Keratinocyte (primary cell): ENCODE data around the gene WDR45B. TPM values are rescaled to one million over a fixed set of nuclear protein-coding genes. Genes with fewer than 3 reads are reported as not detected.

Experiments used
- DNase-seq: peaks from one replicate; pipeline ENCODE4 v3.0.0-alpha.2; 2011; ENCODE audit warnings: low read depth, missing footprints, low spot score
- FAIRE-seq: peaks from 2 replicates; lab custom pipeline; 2011; peaks lifted over from hg19 to GRCh38; lab: Jason Lieb, UNC
- H2AFZ ChIP-seq: 2 replicates; pipeline ENCODE4 v1.6.0; 2012; ENCODE audit warnings: low read length, control low read depth, inconsistent platforms; ENCODE audit not compliant: control insufficient read depth
- H3K27ac ChIP-seq: 2 replicates; pipeline ENCODE4 v1.5.1; 2011; ENCODE audit warnings: low read length; ENCODE audit not compliant: control insufficient read depth, insufficient read depth
- H3K27me3 ChIP-seq: 3 replicates; pipeline ENCODE4 v1.6.0; 2011; ENCODE audit warnings: low read length; ENCODE audit not compliant: control insufficient read depth, insufficient read depth; ENCODE audit errors: extremely low read depth
- H3K36me3 ChIP-seq, 2 experiments: 2 replicates in 1 of 2; 3 replicates in 1 of 2; pipeline ENCODE4 v1.5.1; 2011; ENCODE audit warnings: low read length in 2 of 2, mild to moderate bottlenecking in 1 of 2; ENCODE audit not compliant: control insufficient read depth in 2 of 2, insufficient read depth in 2 of 2; ENCODE audit errors: extremely low read depth in 1 of 2
- H3K4me1 ChIP-seq: 3 replicates; pipeline ENCODE4 v1.5.1; 2011; ENCODE audit warnings: low read length; ENCODE audit not compliant: control insufficient read depth, insufficient read depth; ENCODE audit errors: extremely low read depth
- H3K4me2 ChIP-seq: 3 replicates; pipeline ENCODE4 v1.6.0; 2011; ENCODE audit warnings: low read depth, low read length; ENCODE audit not compliant: control insufficient read depth, insufficient read depth; ENCODE audit errors: extremely low read depth
- H3K4me3 ChIP-seq, 3 experiments: fragments of 200-600 bp in 1 of 3; sonication (generic) in 1 of 3; 2 replicates in 2 of 3; 3 replicates in 1 of 3; pipeline ENCODE4 v1.5.1; 2011 to 2016; ENCODE audit warnings: low read length in 3 of 3, mild to moderate bottlenecking in 3 of 3, control low read depth in 2 of 3, inconsistent platforms in 1 of 3, low read depth in 1 of 3, mixed read lengths in 1 of 3, mixed run types in 1 of 3, moderate library complexity in 1 of 3; ENCODE audit not compliant: control insufficient read depth in 2 of 3, insufficient read depth in 2 of 3; ENCODE audit errors: extremely low read depth in 1 of 3
- H3K79me2 ChIP-seq: 2 replicates; pipeline ENCODE4 v1.6.0; 2012; ENCODE audit warnings: low read length; ENCODE audit not compliant: control insufficient read depth, insufficient read depth
- H3K9ac ChIP-seq: 3 replicates; pipeline ENCODE4 v1.6.0; 2011; ENCODE audit warnings: low read length; ENCODE audit not compliant: control insufficient read depth, insufficient read depth; ENCODE audit errors: extremely low read depth
- H3K9me1 ChIP-seq: 3 replicates; pipeline ENCODE4 v1.6.0; 2011; ENCODE audit warnings: low read length; ENCODE audit not compliant: control insufficient read depth, insufficient read depth; ENCODE audit errors: extremely low read depth
- H3K9me3 ChIP-seq: 2 replicates; pipeline ENCODE4 v1.5.1; 2012; ENCODE audit warnings: low read depth, low read length; ENCODE audit not compliant: control insufficient read depth
- H4K20me1 ChIP-seq: 3 replicates; pipeline ENCODE4 v1.6.0; 2011; ENCODE audit warnings: low read length; ENCODE audit not compliant: control insufficient read depth, insufficient read depth; ENCODE audit errors: extremely low read depth
- EZH2 ChIP-seq: IDR thresholded peaks from one replicate; pipeline ENCODE4 v1.6.1; 2012; ENCODE audit warnings: inconsistent platforms, mild to moderate bottlenecking, low read length, moderate library complexity
- dilution Hi-C: fragments of 300-500 bp; cut with MboI; formaldehyde crosslinking; loops from one replicate; pipeline ENCODE4 v1.7.0; 2020; ENCODE audit warnings: low sequenced_read_pairs; ENCODE audit not compliant: extremely low pct_ligation_motif_present
- polyA plus RNA-seq, 5 experiments: library from polyadenylated mRNA; depleted of rRNA in 3 of 5; stranded (reverse) in 3 of 5; stranded (forward) in 1 of 5; unstranded in 1 of 5; fragments of >200 nt; gene quantifications; 1 replicate in 1 of 5; 2 replicates in 3 of 5; 3 replicates in 1 of 5; pipeline versions ENCODE4 v1.2.1 to v1.2.3, GENCODE V29; 2011 to 2012; ENCODE audit warnings: missing spikeins in 2 of 5, low read depth in 1 of 5, low replicate concordance in 1 of 5
- TF ChIP-seq, protein P1 (sequence below), 3 experiments: IDR thresholded peaks in 1 of 3; conservative IDR thresholded peaks in 1 of 3; optimal IDR thresholded peaks in 1 of 3; 2 replicates in 2 of 3; 3 replicates in 1 of 3; pipeline versions ENCODE3 to v1.5.1; 2011; ENCODE audit warnings: low read length in 3 of 3, mild to moderate bottlenecking in 3 of 3, moderate library complexity in 2 of 3, control low read depth in 1 of 3, inconsistent platforms in 1 of 3; ENCODE audit not compliant: insufficient read depth in 2 of 3; ENCODE audit errors: extremely low read depth in 1 of 3

The WDR45B gene
- polyA plus RNA-seq, 1 donor (not counting 4 experiments of a cell fraction or from before 2014, with no cell fraction given) = 77.2 TPM

DNA sequence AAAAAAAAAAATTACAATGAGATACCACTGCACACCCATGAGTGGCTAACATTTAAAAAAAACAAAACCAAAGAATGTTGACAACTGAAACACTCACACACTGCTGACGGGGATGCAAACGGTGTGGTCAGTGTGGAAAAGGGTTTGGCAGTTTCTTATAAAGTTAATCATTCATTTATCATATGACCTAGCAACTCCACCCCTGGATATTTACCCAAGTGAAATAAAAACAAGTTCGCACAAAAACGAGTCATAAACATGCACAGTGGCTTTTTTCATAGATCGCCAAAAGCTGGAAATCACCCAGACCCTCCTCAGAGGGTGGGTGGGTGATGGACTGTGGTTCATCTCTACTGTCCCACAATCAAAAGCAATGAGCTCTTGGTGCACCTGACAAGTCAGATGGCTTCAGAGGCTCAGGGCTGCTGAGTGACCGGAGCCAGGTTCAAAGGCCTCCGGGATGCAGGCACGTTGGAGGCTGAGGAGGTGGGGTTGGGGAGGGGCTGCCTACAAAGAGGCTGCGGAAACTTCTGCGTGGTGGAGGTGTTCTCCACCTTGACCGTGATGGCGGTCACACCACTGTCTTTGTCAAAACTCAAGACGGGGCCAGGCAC, 36.1 kb upstream of the WDR45B start:
- H3K27ac ChIP-seq = no peak overlapping the region
- no peak overlapping the region for H3K4me2 ChIP-seq
- H3K9ac ChIP-seq = no peak overlapping the region
- H3K79me2 ChIP-seq = peaks cover 2% of the 10 kb centered on the region
- H3K9me3 ChIP-seq = no peaks in the 10 kb centered on the region
- no peaks in the 10 kb centered on the region for H4K20me1 ChIP-seq
- FAIRE-seq = no peak
- dilution Hi-C loops = no loop called here
- no peaks in the 10 kb centered on the region for H3K9me1 ChIP-seq
- H2AFZ ChIP-seq = no peak overlapping the region
- H3K36me3 ChIP-seq = no peaks in the 10 kb centered on the region
- no peak overlapping the region for H3K4me3 ChIP-seq
- peaks cover 11% of the 10 kb centered on the region for H3K4me1 ChIP-seq
- TF ChIP-seq, protein P1, sequence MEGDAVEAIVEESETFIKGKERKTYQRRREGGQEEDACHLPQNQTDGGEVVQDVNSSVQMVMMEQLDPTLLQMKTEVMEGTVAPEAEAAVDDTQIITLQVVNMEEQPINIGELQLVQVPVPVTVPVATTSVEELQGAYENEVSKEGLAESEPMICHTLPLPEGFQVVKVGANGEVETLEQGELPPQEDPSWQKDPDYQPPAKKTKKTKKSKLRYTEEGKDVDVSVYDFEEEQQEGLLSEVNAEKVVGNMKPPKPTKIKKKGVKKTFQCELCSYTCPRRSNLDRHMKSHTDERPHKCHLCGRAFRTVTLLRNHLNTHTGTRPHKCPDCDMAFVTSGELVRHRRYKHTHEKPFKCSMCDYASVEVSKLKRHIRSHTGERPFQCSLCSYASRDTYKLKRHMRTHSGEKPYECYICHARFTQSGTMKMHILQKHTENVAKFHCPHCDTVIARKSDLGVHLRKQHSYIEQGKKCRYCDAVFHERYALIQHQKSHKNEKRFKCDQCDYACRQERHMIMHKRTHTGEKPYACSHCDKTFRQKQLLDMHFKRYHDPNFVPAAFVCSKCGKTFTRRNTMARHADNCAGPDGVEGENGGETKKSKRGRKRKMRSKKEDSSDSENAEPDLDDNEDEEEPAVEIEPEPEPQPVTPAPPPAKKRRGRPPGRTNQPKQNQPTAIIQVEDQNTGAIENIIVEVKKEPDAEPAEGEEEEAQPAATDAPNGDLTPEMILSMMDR (optimal IDR thresholded peaks at IDR 0.05 in 1 of 3, IDR thresholded peaks at IDR 0.05 in 1 of 3, conservative IDR thresholded peaks at IDR 0.05 in 1 of 3; ENCODE audit: extremely low read depth in 1 of 3, insufficient read depth in 2 of 3, low read length in 3 of 3) = no peak
- TF ChIP-seq EZH2 = no peak
- no peak for DNase-seq
- no peaks in the 10 kb centered on the region for H3K27me3 ChIP-seq

DNA sequence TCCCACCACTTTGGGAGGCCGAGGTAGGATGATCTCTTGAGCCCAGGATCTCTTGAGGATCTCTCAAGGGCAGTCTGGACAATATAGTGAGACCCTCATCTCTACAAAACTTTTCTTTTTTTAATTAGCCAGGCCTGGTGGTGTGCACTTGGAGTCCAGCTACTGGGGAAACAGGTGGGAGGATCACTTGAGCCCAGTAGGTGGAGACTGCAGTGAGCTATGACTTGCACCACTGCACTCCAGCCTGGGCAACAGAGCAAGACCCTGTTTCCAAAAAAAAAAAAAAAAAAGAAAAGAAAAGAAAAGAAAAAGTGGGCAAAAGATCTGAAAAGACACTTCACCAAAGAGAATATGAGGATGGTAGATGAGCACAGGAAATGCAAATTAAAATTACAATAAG, 35.3 kb upstream of the WDR45B start:
- Histone ChIP-seq H3K9me1 (no peaks in the 10 kb centered on the region), H3K36me3 (no peaks in the 10 kb centered on the region), H3K4me1 (peaks cover 11% of the 10 kb centered on the region), H3K9me3 (no peaks in the 10 kb centered on the region), H4K20me1 (no peaks in the 10 kb centered on the region), H2AFZ (no peak overlapping the region), H3K27ac (no peak overlapping the region), H3K79me2 (peaks cover 2% of the 10 kb centered on the region), H3K27me3 (no peaks in the 10 kb centered on the region), H3K4me2 (no peak overlapping the region), H3K4me3 (no peak overlapping the region), H3K9ac (no peak overlapping the region)
- no peak for DNase-seq
- dilution Hi-C loops = no loop called here
- TF ChIP-seq, protein P1 (optimal IDR thresholded peaks at IDR 0.05 in 1 of 3, IDR thresholded peaks at IDR 0.05 in 1 of 3, conservative IDR thresholded peaks at IDR 0.05 in 1 of 3; ENCODE audit: extremely low read depth in 1 of 3, insufficient read depth in 2 of 3, low read length in 3 of 3) = no peak
- TF ChIP-seq EZH2 = no peak
- no peak for FAIRE-seq
